Measurements from ENCODE around the gene KSR1.
"Not testable (repeated sequence)": the region's sequence is repeated elsewhere in the genome, so short reads cannot be mapped to it uniquely, and the experiment has no call there.

Gene KSR1

GRCh38 chr17:27455236-27455913 is 873 bp upstream of the KSR1 start:
- Mint-ChIP-seq H3K27ac (peak overlapping the region; percentile 59), H3K27me3 (ENCODE audit: low read depth) (peaks cover 12% of the 10 kb centered on the region), H3K4me3 (peak overlapping the region; percentile 59), H3K9me3 (no peaks in the 10 kb centered on the region), H3K4me1 (ENCODE audit: low read depth) (peaks cover 34% of the 10 kb centered on the region), H3K36me3 (ENCODE audit: low read depth) (peaks cover 12% of the 10 kb centered on the region)

- Mint-ChIP-seq H3K4me1 (ENCODE audit: low read depth) (peaks cover 44% of the 10 kb centered on the region), H3K4me3 (peak overlapping the region; percentile 92), H3K27ac (peak overlapping the region; percentile 84), H3K9me3 (no peaks in the 10 kb centered on the region), H3K36me3 (ENCODE audit: low read depth) (peaks cover 12% of the 10 kb centered on the region), H3K27me3 (ENCODE audit: low read depth) (peaks cover 11% of the 10 kb centered on the region)
These were observed 572 bp downstream of the KSR1 start for GRCh38 chr17:27456681-27457359.

- Mint-ChIP-seq H3K9me3 (no peaks in the 10 kb centered on the region), H3K27ac (peak overlapping the region; percentile 84), H3K27me3 (ENCODE audit: low read depth) (peaks cover 5% of the 10 kb centered on the region), H3K36me3 (ENCODE audit: low read depth) (peaks cover 15% of the 10 kb centered on the region), H3K4me1 (ENCODE audit: low read depth) (peaks cover 47% of the 10 kb centered on the region), H3K4me3 (peak overlapping the region; percentile 92)
These were observed 1.1 kb downstream of the KSR1 start for GRCh38 chr17:27457360-27457715.

- Mint-ChIP-seq H3K36me3 (ENCODE audit: low read depth) (peaks cover 15% of the 10 kb centered on the region), H3K9me3 (no peaks in the 10 kb centered on the region), H3K4me1 (ENCODE audit: low read depth) (peaks cover 51% of the 10 kb centered on the region), H3K27ac (peak overlapping the region; percentile 84), H3K4me3 (peak overlapping the region; percentile 92), H3K27me3 (ENCODE audit: low read depth) (peaks cover 5% of the 10 kb centered on the region)
These were observed 1.7 kb downstream of the KSR1 start for GRCh38 chr17:27457731-27458523.

GRCh38 chr17:27458524-27458908 is 2.3 kb downstream of the KSR1 start:
- Mint-ChIP-seq H3K27ac (peak overlapping the region; percentile 27), H3K36me3 (ENCODE audit: low read depth) (peaks cover 15% of the 10 kb centered on the region), H3K9me3 (no peaks in the 10 kb centered on the region), H3K4me3 (peak overlapping the region; percentile 92), H3K4me1 (ENCODE audit: low read depth) (peaks cover 56% of the 10 kb centered on the region), H3K27me3 (ENCODE audit: low read depth) (peaks cover 5% of the 10 kb centered on the region)

GRCh38 chr17:27459433-27459832 is 3.2 kb downstream of the KSR1 start:
- Mint-ChIP-seq H3K9me3 (no peaks in the 10 kb centered on the region), H3K4me3 (peak overlapping the region; percentile 92), H3K36me3 (ENCODE audit: low read depth) (peaks cover 15% of the 10 kb centered on the region), H3K27me3 (ENCODE audit: low read depth) (peaks cover under 1% of the 10 kb centered on the region), H3K27ac (peak overlapping the region; percentile 41), H3K4me1 (ENCODE audit: low read depth) (peaks cover 62% of the 10 kb centered on the region)

GRCh38 chr17:27460196-27460725 is 4.0 kb downstream of the KSR1 start:
- H3K9me3 Mint-ChIP-seq, result no peaks in the 10 kb centered on the region
- peaks cover 15% of the 10 kb centered on the region for H3K36me3 Mint-ChIP-seq (ENCODE audit: low read depth)
- H3K27ac Mint-ChIP-seq, result no peak overlapping the region
- no peak overlapping the region for H3K4me3 Mint-ChIP-seq
- no peaks in the 10 kb centered on the region for H3K27me3 Mint-ChIP-seq (ENCODE audit: low read depth)
- peaks cover 65% of the 10 kb centered on the region for H3K4me1 Mint-ChIP-seq (ENCODE audit: low read depth)

- no peaks in the 10 kb centered on the region for H3K27me3 Mint-ChIP-seq (ENCODE audit: low read depth)
- peak overlapping the region; percentile 26 for H3K27ac Mint-ChIP-seq
- peaks cover 68% of the 10 kb centered on the region for H3K4me1 Mint-ChIP-seq (ENCODE audit: low read depth)
- peak overlapping the region; percentile 40 for H3K4me3 Mint-ChIP-seq
- no peaks in the 10 kb centered on the region for H3K9me3 Mint-ChIP-seq
- H3K36me3 Mint-ChIP-seq (ENCODE audit: low read depth), result peaks cover 15% of the 10 kb centered on the region
These were observed 5.1 kb downstream of the KSR1 start for GRCh38 chr17:27461192-27461859.

- Mint-ChIP-seq H3K27ac (peak overlapping the region; percentile 65), H3K4me3 (no peak overlapping the region), H3K4me1 (ENCODE audit: low read depth) (peaks cover 76% of the 10 kb centered on the region), H3K9me3 (no peaks in the 10 kb centered on the region), H3K36me3 (ENCODE audit: low read depth) (peaks cover 15% of the 10 kb centered on the region), H3K27me3 (ENCODE audit: low read depth) (no peaks in the 10 kb centered on the region)
These were observed 5.9 kb downstream of the KSR1 start for GRCh38 chr17:27462149-27462548.

- Mint-ChIP-seq H3K27me3 (ENCODE audit: low read depth) (no peaks in the 10 kb centered on the region), H3K27ac (peak overlapping the region; percentile 4), H3K4me1 (ENCODE audit: low read depth) (peaks cover 81% of the 10 kb centered on the region), H3K9me3 (no peaks in the 10 kb centered on the region), H3K36me3 (ENCODE audit: low read depth) (peaks cover 12% of the 10 kb centered on the region), H3K4me3 (peak overlapping the region; percentile 5)
These were observed 6.5 kb downstream of the KSR1 start for GRCh38 chr17:27462714-27463113.

GRCh38 chr17:27463235-27463677 is 7.0 kb downstream of the KSR1 start:
- Mint-ChIP-seq H3K4me1 (ENCODE audit: low read depth) (peaks cover 78% of the 10 kb centered on the region), H3K27ac (peak overlapping the region; percentile 32), H3K4me3 (peak overlapping the region; percentile 2)

GRCh38 chr17:27464019-27464418 is 7.8 kb downstream of the KSR1 start:
- H3K4me1 Mint-ChIP-seq (ENCODE audit: low read depth), result peaks cover 79% of the 10 kb centered on the region
- H3K27me3 Mint-ChIP-seq (ENCODE audit: low read depth); H3K9me3 Mint-ChIP-seq; H3K36me3 Mint-ChIP-seq (ENCODE audit: low read depth): not testable (repeated sequence)
- H3K27ac Mint-ChIP-seq, result peak overlapping the region; percentile 50
- H3K4me3 Mint-ChIP-seq, result peak overlapping the region; percentile 24

More at GRCh38 chr17:27463235-27463677, 7.0 kb downstream of the KSR1 start:
- H3K27me3 Mint-ChIP-seq (ENCODE audit: low read depth), result no peaks in the 10 kb centered on the region
- H3K9me3 Mint-ChIP-seq, result no peaks in the 10 kb centered on the region
- peaks cover 12% of the 10 kb centered on the region for H3K36me3 Mint-ChIP-seq (ENCODE audit: low read depth)

GRCh38 chr17:27464431-27464830 is 8.2 kb downstream of the KSR1 start:
- H3K36me3 Mint-ChIP-seq (ENCODE audit: low read depth), result peaks cover 7% of the 10 kb centered on the region

GRCh38 chr17:27465875-27466274 is 9.6 kb downstream of the KSR1 start:
- Mint-ChIP-seq H3K4me3 (peak overlapping the region; percentile 73), H3K27ac (peak overlapping the region; percentile 94), H3K4me1 (ENCODE audit: low read depth) (peaks cover 80% of the 10 kb centered on the region)
- not testable (repeated sequence) for H3K27me3 Mint-ChIP-seq (ENCODE audit: low read depth); H3K9me3 Mint-ChIP-seq; H3K36me3 Mint-ChIP-seq (ENCODE audit: low read depth)

More at GRCh38 chr17:27464431-27464830, 8.2 kb downstream of the KSR1 start:
- Mint-ChIP-seq H3K9me3 (no peaks in the 10 kb centered on the region), H3K27me3 (ENCODE audit: low read depth) (no peaks in the 10 kb centered on the region), H3K4me3 (peak overlapping the region; percentile 24), H3K4me1 (ENCODE audit: low read depth) (peaks cover 79% of the 10 kb centered on the region), H3K27ac (peak overlapping the region; percentile 50)

Measured in T-helper 1 cell treated with Interleukin-12 subunit alpha and Interleukin-12 subunit beta and Interleukin-4 antibody, amounts not matched to agents 30 μg/mL and 1 μg/mL, for 36 hours (primary cell).